Measurements from ENCODE around the gene RAD18.

RAD18 gene

GRCh38 chr3:8835385-8835784 is 127.9 kb downstream of the RAD18 start:
- DNase-seq (ENCODE audit: low spot score), result no peak

GRCh38 chr3:8834974-8835373 is 128.3 kb downstream of the RAD18 start:
- DNase-seq (ENCODE audit: low spot score), result no peak

GRCh38 chr3:8827641-8828040 is 135.6 kb downstream of the RAD18 start:
- no peak for DNase-seq (ENCODE audit: low spot score)
